Stimulated activated CD4-positive, alpha-beta T cell treated with anti-CD3 and anti-CD28 coated beads, Interleukin-1b, Interleukin-23, amount 100 ng/mL, for 4 hours (primary cell): ENCODE data around the gene PSAPL1.

Experiments
- DNase-seq, 2 donors: peaks; one replicate each; pipeline ENCODE4 v3.0.0-alpha.2; 2020; ENCODE audit warnings: low read depth in 2 of 2

The PSAPL1 gene

DNA sequence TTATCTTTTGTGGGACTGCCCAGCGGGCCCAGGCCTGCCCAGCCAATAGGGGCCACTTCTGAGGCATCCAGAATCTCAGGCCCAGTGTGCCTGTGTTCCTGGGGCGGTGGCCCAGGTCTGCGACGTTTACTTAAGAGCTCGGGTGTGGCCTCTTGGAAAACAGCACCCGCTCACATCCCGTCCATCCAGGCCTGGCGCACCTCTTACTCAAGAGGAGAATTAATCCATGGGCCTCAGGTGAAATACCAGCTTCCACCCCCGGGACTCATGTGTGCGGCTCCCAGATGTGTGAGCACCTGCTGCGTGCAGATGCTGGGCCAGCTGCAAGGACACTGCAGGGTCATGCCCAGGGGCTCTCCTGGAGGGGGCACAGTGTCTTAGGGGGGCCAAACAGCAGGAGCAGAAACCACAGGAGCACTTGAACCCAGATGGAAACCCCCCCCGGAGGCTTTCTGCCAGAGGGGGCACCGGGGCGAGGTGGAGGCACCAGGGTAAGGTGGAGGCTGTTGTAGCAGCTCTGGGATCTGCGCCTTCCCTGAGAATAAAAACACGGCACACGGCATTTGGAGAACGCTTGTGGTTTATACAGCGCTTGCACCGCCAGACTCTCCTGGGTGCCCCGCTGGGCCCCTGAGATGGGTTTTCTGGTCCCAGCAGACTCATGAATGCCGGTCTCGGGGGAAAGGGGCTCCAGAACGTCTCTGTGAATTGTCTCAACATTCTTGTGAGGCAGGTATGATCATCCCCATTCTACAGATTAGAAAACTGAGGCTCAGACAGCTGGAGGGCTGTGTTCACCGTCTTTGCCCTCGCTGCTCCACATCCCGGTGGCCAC is 2.8 kb downstream of the PSAPL1 start:
- DNase-seq, result no peak

DNA sequence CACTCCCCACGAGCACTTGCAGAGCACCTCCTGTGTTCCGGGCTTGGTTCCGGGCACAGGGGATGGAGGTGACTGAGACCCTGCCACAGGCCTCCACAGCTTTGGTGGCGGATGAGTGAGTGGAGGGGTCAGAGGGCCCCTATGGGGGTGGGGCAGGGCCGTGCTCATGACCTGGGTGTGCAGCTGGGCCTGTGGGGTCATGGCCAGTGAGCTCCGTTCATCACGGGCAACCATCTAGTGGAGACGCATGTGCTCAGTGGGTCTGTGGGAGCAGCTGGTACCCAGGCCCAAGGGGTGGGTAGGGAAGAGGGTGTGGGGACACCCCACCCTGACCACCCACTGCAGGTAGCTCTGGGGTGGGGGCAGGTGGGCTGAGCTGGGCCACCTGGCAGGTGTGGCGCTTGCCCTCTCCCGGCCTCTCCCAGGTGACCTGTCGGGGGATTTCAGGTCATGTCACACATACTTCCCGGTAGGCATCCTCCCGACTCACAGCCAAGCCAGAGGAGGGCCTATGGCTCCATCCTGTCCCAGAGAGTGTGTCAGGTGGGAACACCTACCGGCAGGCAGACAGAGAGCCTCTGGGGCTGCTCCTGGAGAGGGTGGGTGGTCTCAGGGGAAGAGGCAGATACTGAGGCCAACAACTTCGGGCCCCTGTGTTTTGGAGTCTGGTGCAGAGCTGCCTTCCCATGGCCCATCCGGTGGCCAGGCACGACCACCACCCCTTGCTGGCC is 3.6 kb downstream of the PSAPL1 start:
- no peak for DNase-seq

DNA sequence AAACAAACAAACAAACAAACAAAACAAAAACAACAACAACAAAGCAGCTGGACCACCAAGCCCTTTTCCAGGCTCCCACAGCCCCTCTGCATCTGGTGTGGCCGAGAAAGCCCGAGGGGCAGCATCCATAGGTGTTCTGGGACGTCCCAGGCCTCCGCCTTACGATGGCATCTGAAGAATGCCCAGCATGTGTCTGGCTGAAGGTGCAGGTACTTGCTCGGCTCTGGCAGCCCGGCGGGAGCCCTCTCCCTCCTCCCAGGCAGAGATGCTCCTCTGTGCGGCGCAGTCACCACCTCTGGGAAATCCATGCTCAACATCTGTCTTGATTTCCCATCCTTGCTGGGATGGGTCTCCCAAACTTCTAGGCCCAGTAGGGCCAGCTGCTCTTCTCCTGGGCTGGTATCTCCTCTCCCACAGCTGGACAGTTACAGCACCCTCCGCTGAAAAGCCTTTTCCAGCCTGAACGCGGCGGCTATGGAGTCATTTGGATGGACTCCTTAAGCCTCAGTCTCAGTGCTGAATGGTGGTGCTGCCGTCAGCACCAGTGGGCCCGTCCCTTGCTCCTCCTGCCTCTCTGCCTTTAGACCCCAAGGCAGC is 4.3 kb downstream of the PSAPL1 start:
- DNase-seq, result no peak

DNA sequence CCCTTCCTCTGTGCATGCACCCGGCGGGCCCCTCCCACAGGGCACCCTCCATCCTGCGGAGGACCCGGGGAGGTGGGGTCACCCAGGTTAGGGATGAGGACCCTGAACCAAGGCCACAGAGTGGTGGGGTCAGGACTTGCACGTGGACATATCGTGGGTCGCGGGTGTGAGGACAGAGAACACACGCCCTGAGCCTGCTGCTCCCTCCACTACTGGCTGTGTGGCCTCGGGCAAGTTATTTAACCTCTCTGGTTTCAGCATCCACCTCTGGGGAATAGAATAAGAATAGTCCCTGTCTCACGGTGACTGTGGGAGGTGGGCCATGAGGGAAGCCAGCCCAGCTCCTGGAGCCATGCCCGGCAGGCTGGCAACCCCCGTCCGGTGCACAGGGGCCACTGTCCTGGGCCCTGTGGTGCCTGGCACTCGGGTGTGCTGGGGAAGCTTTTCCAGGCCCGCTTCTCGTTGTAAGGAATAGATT is 5.1 kb downstream of the PSAPL1 start:
- DNase-seq, result no peak

DNA sequence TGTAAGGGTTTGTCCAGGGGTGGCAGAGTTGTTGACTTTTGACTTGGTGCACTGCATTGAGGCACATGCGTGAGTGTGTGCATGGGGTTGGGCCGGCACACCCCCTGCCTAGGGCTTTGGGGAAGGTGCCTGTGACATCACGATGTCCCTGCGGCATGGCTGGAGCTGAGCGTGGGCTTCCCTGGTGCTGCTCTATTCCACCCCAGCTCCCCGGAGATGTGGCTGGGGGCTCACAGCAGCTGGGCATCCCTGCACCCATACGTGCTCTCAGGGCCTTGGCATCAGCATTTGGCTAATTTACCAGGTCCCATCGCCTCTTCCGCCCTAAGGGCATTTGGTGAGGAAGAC is 5.7 kb downstream of the PSAPL1 start:
- no peak for DNase-seq

DNA sequence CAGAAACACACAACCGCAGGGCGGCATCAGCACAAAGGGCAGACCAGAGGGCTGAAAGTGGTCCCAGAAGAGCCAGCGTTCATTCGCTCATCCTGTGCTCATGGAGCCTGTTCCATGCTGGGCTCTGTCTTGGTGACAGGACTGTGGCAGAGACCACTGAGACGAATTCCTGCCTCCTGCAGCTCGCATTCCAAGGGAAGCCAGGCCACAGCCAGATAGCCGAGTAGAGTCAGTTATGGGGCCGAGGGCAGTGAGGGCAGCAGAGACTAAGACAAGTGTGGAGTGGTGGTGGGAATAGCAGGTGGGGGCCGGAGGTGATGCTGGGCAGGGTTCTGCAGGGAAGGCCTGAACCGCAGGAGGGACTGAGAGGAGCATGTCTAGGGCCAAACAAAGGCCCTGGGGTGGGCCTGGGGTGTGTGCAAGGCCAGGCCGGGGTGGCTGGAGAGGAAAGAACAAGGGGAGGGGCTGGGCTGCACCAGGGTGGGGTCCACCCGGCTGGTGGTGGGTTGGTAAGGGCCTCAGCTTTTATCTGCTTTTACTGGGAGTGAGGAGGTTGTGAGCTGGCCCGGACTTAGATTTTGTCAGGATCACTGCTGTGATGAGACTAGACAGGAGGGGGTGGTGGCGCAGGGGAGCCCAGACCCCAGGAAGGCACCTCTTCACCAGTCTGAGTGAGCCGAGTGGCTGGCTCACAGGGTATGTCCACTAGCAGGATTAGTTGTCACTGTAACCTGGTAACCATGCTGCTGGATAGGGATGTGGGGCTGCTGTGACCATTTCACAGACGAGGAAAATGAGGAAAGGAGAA is 6.3 kb downstream of the PSAPL1 start:
- no peak for DNase-seq

DNA sequence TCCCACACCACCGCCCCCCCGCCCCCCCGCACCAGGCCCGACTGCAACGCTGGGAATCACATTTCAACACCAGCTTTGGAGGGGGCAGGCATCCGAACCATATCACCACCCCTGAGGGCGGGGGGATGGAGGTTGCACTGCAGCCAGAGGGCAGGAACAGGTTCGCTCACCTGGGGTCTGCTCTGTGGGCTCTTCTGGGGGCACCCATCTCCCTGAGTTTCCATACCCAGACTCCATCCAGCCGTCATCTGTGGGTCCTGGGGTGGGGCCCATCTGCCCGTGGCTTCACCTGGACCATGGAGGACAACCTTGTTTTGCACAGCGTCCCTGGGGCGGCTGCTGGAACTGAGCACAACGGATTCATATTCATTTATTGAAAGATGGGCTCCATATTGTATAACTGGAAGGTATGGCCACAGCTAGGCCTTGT is 6.9 kb downstream of the PSAPL1 start:
- no peak for DNase-seq

DNA sequence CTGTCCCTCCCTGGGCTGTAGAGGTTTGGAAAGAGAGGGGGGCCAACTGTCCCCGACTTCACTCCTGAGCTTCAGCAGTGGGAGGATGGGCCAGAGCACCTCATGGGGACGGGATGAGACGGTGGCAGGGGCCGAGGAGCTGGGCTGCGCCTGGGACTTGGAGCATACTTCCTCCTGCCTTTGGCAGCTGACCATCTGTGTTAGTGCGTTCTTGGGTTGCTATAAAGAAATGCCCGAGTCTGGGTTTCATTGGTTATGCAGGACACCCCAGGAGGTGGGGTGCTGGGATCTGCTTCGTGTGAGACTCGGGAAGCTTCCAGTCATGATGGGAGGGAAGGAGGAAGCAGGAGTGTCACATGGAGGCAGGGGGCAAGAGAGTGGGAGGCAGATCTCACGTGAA is 7.4 kb downstream of the PSAPL1 start:
- no peak for DNase-seq

DNA sequence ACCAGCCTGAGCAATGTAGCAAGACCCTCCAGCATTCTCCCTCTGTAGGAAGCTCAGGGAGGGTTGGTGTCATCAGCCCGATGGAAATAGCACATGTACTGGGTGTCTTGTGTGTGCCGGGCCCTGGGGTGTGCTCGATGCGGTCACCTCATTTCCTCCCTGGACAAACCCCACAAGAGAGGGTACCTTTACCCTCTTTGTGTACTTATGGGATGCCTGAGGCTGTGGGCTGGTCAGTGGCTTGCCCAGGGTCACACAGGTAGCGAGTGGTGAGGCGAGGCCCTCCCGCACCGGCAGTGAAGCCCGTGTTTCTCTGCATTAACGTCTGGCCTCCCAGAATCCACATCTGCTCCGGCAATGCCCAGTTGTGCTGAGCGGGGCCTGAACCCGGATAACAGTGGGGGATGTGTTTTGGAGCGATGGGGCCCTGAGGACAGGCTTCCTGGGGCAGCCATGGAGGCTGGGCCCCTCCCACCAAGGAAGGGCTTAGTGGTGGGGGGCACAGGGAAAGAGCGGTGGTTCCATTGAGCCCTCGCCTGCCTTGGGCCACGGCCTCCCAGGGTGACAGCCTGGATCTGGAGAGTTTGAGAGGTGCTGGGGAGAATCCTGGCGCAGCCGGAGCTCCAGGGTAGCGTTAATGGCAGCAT is 8.1 kb downstream of the PSAPL1 start:
- DNase-seq, result no peak

DNA sequence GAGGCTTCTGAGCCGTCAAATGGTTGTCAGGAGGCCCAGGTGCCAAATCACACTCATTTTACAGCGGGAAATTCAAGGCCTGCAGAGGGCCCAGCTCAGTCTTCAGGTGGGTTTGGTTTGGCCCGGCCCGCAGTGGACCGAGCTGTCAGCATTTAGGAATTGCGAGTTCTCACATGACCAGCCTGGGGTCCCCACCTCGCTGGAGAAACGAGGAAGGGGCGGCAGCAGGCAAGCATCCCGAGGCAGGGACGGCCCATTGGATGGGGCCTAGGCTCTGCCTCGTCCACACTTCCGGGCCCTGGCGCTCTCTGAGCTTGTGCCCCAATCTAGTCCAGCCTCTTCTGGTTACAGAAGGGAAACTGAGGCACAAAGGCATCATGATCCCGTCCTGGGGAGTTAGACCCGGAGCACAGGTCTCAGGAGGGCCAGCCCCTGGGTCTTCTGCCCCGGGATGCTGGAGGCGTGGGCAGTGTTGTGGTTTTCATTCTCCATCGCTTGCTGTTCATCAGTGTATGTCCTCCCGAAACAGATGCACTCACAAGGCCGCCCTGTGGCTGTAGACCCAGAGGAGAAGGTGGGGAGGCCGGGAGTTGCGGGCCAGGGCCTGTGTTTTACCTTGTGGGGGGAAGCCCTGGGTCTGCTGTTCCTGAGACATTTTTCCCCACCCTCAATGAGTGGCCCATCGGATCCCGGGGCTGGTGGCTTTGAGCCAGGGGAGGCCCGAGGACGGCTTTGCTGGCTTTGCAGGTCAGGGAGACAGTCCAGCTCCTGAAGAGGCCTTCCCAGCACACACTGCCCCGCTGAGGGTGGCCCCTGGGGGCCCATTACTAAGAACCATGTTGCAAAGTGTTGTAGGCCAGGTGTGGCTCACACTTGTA is 8.9 kb downstream of the PSAPL1 start:
- DNase-seq, result no peak

DNA sequence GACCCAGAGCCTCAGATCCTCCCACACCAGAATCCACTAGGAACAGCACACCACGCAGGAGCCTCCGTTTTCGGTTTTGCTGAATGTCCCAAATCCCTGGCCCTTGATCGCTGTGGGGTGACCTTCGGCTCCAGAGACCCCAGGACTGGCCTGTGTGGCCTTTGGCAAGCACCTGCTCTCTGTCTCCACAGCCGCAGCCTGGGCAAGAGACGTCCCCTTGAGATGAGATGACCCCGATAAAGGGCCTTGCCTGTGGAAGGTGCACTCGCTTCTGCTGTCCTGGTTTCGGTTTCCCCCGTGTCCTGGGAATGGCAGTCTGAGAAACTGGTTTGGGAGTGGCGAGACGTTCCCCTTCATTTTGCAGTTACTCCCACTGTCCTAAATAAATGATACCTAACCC is 9.6 kb downstream of the PSAPL1 start:
- no peak for DNase-seq

DNA sequence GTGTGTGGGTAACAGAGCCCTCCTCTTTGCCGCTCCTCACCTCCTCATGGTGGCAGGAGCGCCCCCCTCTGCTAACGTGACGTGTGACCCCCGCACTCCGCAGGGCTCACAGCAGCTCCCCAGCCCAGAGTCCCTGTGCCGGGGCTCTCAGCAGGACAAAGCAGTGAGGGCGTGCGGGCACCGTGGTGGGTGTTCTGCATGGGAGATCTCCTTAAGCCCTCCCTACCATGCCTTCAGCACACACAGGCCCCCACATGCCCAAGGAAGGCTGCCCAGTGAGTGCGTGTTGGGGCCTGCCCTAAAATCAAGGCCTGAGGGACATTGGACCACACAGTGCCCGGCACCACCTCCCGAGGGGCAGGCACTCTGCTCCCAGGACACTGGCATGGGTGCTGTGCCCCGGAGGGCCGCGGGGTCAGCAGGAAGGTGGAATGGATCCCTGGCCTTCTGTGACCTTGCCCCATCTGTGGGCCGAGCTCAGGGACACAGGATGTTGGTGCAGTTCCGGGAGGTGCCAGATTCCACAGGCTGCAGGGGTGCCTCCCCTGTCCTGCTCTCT is 10.1 kb downstream of the PSAPL1 start:
- DNase-seq, result no peak

DNA sequence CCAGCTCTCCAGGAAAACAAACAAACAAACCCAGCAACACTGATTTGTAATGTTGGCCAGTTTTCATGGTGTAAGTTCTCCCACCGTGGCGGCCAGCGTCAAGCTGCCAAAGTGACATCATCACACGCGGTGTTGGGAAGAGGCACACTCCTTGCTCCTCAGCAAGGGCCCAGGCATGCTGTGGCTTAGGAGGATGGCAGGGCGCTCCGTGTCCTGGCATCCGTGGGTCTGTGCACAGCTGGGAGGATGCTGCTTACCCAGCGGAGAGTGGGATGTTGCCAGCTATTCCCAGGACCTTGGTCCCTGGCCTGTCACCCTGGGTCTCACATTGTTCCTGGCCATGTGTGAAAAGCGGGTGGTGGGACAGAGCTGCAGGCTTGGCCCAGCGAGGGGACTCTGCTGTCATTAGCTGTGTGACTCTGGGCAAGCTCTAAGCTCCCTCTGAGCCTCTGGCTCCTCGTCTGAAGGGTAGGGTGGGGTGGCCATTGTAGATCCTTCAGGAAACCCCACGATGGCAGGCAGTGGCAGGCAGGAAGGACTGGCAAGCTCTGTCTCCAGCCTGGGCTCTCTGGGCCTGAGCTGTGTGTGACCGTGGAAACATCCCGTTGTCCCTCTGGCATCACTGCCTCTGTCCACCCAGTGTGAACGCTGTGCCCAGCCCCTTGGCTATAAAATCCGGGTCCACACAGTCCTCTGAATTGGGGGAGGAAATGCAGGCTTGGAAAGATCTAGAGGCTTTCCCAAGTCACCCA is 10.8 kb downstream of the PSAPL1 start:
- DNase-seq, result no peak

DNA sequence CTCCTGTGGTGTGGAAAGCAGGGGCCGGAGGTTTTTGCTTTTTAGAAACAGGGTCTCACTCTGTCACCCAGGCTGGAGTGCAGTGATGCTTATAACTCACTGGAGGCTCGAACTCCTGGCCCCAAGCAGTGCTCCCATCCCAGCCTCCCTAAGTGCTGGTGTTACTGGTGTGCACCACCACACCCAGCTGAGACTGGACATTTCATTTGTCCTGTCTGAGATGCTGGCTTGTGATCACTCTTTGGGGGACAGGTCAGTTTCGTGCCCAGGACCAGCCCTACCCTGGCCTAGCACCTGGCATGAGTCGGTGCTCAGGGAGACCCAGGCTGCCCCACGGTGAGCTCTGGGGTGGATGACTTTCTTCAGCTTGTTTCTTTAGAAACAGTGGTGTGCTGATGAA is 11.3 kb downstream of the PSAPL1 start:
- DNase-seq, result no peak

DNA sequence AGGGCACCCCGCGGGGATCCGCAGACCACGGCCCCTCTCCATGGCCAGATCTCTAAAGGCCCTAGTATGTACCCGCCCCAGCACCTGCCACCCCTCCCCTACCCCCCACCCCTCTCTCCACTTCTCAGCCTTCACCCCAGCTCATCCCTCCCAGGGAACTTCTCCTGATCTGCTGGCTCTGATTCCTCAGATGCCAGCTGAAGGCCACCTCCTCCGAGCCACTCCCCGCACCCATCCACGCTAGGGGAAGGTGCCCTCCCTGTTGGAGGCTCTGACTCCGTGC is 11.9 kb downstream of the PSAPL1 start:
- DNase-seq, result no peak

DNA sequence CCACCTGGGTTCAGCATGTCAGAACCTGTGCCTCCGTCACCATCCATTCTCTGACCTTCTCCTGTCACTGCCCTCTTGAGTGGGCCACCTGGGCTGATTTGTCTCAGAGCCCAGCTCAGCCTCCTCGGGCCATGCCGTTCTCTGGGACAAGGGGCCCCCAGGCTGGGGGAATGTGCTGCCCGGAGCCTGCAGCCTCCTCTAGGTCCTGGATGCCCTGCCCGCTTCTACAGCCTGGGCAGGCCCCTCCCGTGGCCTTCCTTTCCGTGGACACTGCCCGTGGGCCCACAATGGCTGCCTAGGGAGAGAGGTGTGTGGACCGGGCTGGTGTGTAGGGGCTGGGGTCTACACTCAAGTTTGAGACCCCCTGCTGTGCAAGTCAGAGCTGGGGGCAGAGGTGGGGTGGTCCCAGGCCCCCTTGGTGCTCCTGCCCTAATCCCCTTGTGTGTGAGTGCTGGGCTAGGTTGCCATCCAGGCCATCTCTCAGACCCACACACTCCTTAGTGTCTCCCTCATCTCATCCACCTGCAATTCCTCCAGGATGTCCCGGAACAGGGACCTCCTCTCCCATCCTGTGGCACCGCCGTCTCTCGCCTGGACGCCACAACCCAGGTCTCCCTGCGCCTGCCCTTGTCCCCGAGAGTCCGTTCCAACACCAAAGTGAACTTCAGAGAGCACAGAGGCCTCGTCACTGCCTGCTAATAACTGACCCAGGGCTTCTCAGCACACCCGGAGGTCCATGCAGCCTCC is 12.4 kb downstream of the PSAPL1 start:
- DNase-seq, result no peak

DNA sequence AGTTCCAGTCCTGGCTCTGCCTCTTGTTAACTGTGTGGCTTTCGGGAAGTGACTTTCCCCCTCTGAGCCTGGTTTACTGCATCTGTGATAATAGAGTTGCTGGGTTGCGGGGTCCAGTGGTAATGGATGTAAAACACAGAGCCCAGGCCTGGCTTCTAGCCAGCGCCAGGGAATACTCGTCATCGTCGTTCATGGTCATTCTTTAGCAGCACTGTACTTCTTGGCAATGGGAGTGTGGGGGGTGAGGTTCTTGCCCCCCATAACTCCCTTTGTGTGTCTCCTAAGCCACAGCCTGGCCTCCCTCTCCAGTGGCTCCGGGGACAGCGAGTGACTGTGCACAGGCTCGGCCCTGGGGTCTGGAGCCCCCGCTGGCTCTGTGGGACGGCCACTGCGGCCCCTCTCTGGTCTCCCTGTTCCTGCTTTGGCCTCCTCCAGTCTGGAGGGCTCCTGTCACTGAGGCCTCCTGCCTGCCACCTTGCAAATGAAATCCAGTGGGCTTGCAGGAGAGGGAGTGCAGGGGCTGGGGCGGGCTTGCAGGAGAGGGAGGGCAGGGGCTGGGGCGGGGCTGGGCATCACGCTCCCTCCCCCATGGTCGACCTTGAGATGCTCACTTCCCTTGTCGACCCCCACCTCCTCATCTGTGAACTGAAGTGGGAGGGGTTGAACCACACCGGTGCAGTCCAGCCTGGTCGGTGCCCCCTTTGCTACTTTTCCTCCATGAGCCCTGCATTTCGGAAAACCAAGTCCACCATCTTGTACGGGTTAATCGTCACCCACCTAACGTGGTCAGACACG is 13.2 kb downstream of the PSAPL1 start:
- no peak for DNase-seq

DNA sequence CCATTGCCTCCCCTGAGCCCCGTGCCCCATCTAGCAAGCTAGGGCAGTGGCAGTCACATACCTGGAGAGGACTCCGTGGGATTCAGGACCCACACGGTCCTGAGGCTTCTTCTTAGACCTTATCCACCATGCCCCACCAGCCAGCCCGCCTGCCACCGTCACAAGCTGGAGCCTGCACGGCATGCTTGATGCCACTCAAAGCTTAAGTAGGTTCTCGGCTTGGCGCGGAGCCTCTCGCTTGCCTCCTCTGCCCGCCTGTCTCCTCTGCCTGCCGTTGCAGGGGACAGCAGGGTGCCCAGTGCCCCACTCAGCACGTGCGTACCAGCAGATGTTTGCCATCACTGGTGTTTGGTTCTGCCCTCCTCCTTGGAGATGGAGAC is 14.1 kb downstream of the PSAPL1 start:
- DNase-seq, result no peak
